NCI-H187 treated with DMSO at 0.1 percent for 48 hours (cell line): ENCODE measurements around the gene CHI3L1.

Source experiments
- DNase-seq: peaks from one replicate; lab custom pipeline; 2025; lab: John Stamatoyannopoulos, UW

CHI3L1 gene

GRCh38 chr1:203133970-203134725 lies 52.4 kb downstream of the CHI3L1 start:
- DNase-seq: no peak

- DNase-seq: no peak
These were observed 54.8 kb downstream of the CHI3L1 start for GRCh38 chr1:203131548-203132200.

GRCh38 chr1:203130358-203130985 lies 56.0 kb downstream of the CHI3L1 start:
- no peak for DNase-seq

- DNase-seq: no peak
These were observed 56.8 kb downstream of the CHI3L1 start for GRCh38 chr1:203129501-203130231.
